ENCODE data around the gene ZNF558. TPM values are rescaled to one million over a fixed set of nuclear protein-coding genes. Genes with fewer than 3 reads are reported as not detected.
A peak's percentile ranks its signal among the peaks of the same experiment; 100 is the strongest.

The ZNF558 gene
- polyA plus RNA-seq (2012; ENCODE audit: missing spikeins): 7.7 TPM

- FAIRE-seq (no peak), DNase-seq (ENCODE audit: insufficient read length) (peak; percentile 72)
- TF ChIP-seq POLR2AphosphoS5 (IDR thresholded peaks at IDR 0.05; ENCODE audit: low read depth, low read length): peak; percentile 70; the same call in 1 of the 2 replicates
- TF ChIP-seq TAF1 (IDR thresholded peaks at IDR 0.05; ENCODE audit: borderline replicate concordance, low read depth, low read length): peak; percentile 41; the same call in 1 of the 2 replicates
- peak; percentile 83; the same call in 1 of the 2 replicates for TF ChIP-seq POLR2A (IDR thresholded peaks at IDR 0.05; ENCODE audit: low read depth, low read length)
Observed at GRCh38 chr19:8832132-8833021, at the start of gene ZNF558, which contains the start of gene MBD3L1. TSS of gene ZNF558 (minus strand) at chr19:8832304. CDS start at chr19:8822659, 9,645 bp downstream. TSS of gene MBD3L1 (plus strand) at chr19:8832377. CDS start at chr19:8842679, 10,302 bp downstream.

GRCh38 chr19:8881512-8881911 lies 49.4 kb upstream of the ZNF558 start:
- TF ChIP-seq POLR2AphosphoS5 (IDR thresholded peaks at IDR 0.05; ENCODE audit: low read depth, low read length) (no peak), TAF1 (IDR thresholded peaks at IDR 0.05; ENCODE audit: borderline replicate concordance, low read depth, low read length) (no peak), POLR2A (IDR thresholded peaks at IDR 0.05; ENCODE audit: low read depth, low read length) (no peak)
- FAIRE-seq (no peak), DNase-seq (ENCODE audit: insufficient read length) (no peak)

- FAIRE-seq (no peak), DNase-seq (ENCODE audit: insufficient read length) (no peak)
Observed at GRCh38 chr19:8880868-8881488, 48.9 kb upstream of the ZNF558 start.

GRCh38 chr19:8877854-8878705 lies 46.0 kb upstream of the ZNF558 start:
- FAIRE-seq (no peak), DNase-seq (ENCODE audit: insufficient read length) (no peak)
- TF ChIP-seq TAF1 (IDR thresholded peaks at IDR 0.05; ENCODE audit: borderline replicate concordance, low read depth, low read length) (no peak), POLR2A (IDR thresholded peaks at IDR 0.05; ENCODE audit: low read depth, low read length) (no peak), POLR2AphosphoS5 (IDR thresholded peaks at IDR 0.05; ENCODE audit: low read depth, low read length) (no peak)

More at GRCh38 chr19:8880868-8881488, 48.9 kb upstream of the ZNF558 start:
- no peak for TF ChIP-seq POLR2A (IDR thresholded peaks at IDR 0.05; ENCODE audit: low read depth, low read length)
- no peak for TF ChIP-seq TAF1 (IDR thresholded peaks at IDR 0.05; ENCODE audit: borderline replicate concordance, low read depth, low read length)
- TF ChIP-seq POLR2AphosphoS5 (IDR thresholded peaks at IDR 0.05; ENCODE audit: low read depth, low read length): no peak

GRCh38 chr19:8866344-8866743 lies 34.2 kb upstream of the ZNF558 start:
- DNase-seq (ENCODE audit: insufficient read length) (no peak), FAIRE-seq (no peak)
- TF ChIP-seq POLR2AphosphoS5 (IDR thresholded peaks at IDR 0.05; ENCODE audit: low read depth, low read length): no peak
- no peak for TF ChIP-seq POLR2A (IDR thresholded peaks at IDR 0.05; ENCODE audit: low read depth, low read length)
- TF ChIP-seq TAF1 (IDR thresholded peaks at IDR 0.05; ENCODE audit: borderline replicate concordance, low read depth, low read length): no peak

- no peak for TF ChIP-seq TAF1 (IDR thresholded peaks at IDR 0.05; ENCODE audit: borderline replicate concordance, low read depth, low read length)
- TF ChIP-seq POLR2A (IDR thresholded peaks at IDR 0.05; ENCODE audit: low read depth, low read length): no peak
- no peak for TF ChIP-seq POLR2AphosphoS5 (IDR thresholded peaks at IDR 0.05; ENCODE audit: low read depth, low read length)
- FAIRE-seq (no peak), DNase-seq (ENCODE audit: insufficient read length) (no peak)
Observed at GRCh38 chr19:8858260-8858659, 26.2 kb upstream of the ZNF558 start.

GRCh38 chr19:8850488-8850887 lies 18.4 kb upstream of the ZNF558 start:
- DNase-seq (ENCODE audit: insufficient read length) (no peak), FAIRE-seq (no peak)
- no peak for TF ChIP-seq POLR2A (IDR thresholded peaks at IDR 0.05; ENCODE audit: low read depth, low read length)
- TF ChIP-seq POLR2AphosphoS5 (IDR thresholded peaks at IDR 0.05; ENCODE audit: low read depth, low read length): no peak
- no peak for TF ChIP-seq TAF1 (IDR thresholded peaks at IDR 0.05; ENCODE audit: borderline replicate concordance, low read depth, low read length)

GRCh38 chr19:8849232-8849631 lies 17.1 kb upstream of the ZNF558 start:
- no peak for FAIRE-seq
- TF ChIP-seq POLR2AphosphoS5 (IDR thresholded peaks at IDR 0.05; ENCODE audit: low read depth, low read length) (no peak), TAF1 (IDR thresholded peaks at IDR 0.05; ENCODE audit: borderline replicate concordance, low read depth, low read length) (no peak), POLR2A (IDR thresholded peaks at IDR 0.05; ENCODE audit: low read depth, low read length) (no peak)
- DNase-seq (ENCODE audit: insufficient read length): no peak

- DNase-seq (ENCODE audit: insufficient read length) (no peak), FAIRE-seq (no peak)
- TF ChIP-seq TAF1 (IDR thresholded peaks at IDR 0.05; ENCODE audit: borderline replicate concordance, low read depth, low read length): no peak
- no peak for TF ChIP-seq POLR2A (IDR thresholded peaks at IDR 0.05; ENCODE audit: low read depth, low read length)
- TF ChIP-seq POLR2AphosphoS5 (IDR thresholded peaks at IDR 0.05; ENCODE audit: low read depth, low read length): no peak
Observed at GRCh38 chr19:8846819-8847218, 14.7 kb upstream of the ZNF558 start.

- TF ChIP-seq POLR2A (IDR thresholded peaks at IDR 0.05; ENCODE audit: low read depth, low read length) (no peak), POLR2AphosphoS5 (IDR thresholded peaks at IDR 0.05; ENCODE audit: low read depth, low read length) (no peak), TAF1 (IDR thresholded peaks at IDR 0.05; ENCODE audit: borderline replicate concordance, low read depth, low read length) (no peak)
- FAIRE-seq (no peak), DNase-seq (ENCODE audit: insufficient read length) (no peak)
Observed at GRCh38 chr19:8840708-8841107, 8.6 kb upstream of the ZNF558 start.

GRCh38 chr19:8835877-8836276 lies 3.8 kb upstream of the ZNF558 start:
- no peak for DNase-seq (ENCODE audit: insufficient read length)
- no peak for FAIRE-seq
- TF ChIP-seq TAF1 (IDR thresholded peaks at IDR 0.05; ENCODE audit: borderline replicate concordance, low read depth, low read length) (no peak), POLR2A (IDR thresholded peaks at IDR 0.05; ENCODE audit: low read depth, low read length) (no peak), POLR2AphosphoS5 (IDR thresholded peaks at IDR 0.05; ENCODE audit: low read depth, low read length) (no peak)
